K562 (cell line): ENCODE data around the gene TENT4B. TPM values are rescaled to one million over a fixed set of nuclear protein-coding genes. Genes with fewer than 3 reads are reported as not detected.

Experiments
- CREB1 ChIP-seq, 2 experiments: sonication (generic) in 1 of 2; formaldehyde crosslinking in 1 of 2; IDR thresholded peaks; 2 replicates each; pipeline versions ENCODE4 v1.6.1 to v1.8.0; 2012 to 2022; ENCODE audit warnings: inconsistent platforms in 1 of 2, mild to moderate bottlenecking in 1 of 2, missing genetic modification reagents in 1 of 2, moderate library complexity in 1 of 2
- CTCF ChIP-seq, 3 experiments: IDR thresholded peaks in 2 of 3; conservative IDR thresholded peaks in 1 of 3; 2 replicates each; pipeline ENCODE4 v1.5.1; 2011 to 2012; ENCODE audit warnings: low read length in 3 of 3, mild to moderate bottlenecking in 3 of 3, control low read depth in 2 of 3, improper control_type of control experiment in 1 of 3, inconsistent platforms in 1 of 3, low read depth in 1 of 3, mixed read lengths in 1 of 3, moderate library complexity in 1 of 3; ENCODE audit not compliant: insufficient read depth in 2 of 3
- E2F3 ChIP-seq: fragments of 250-450 bp; sonication (Bioruptor Pico); IDR thresholded peaks from 2 replicates; pipeline ENCODE4 v1.4.0; 2020; ENCODE audit warnings: mild to moderate bottlenecking
- FOSL1 ChIP-seq: fragments of 200-800 bp; sonication (Bioruptor generic); conservative IDR thresholded peaks from 2 replicates; pipeline ENCODE4 v1.6.1; 2016; ENCODE audit warnings: missing genetic modification characterization, missing compliant biosample characterization
- MEF2A ChIP-seq: IDR thresholded peaks from 2 replicates; pipeline ENCODE4 v1.6.1; 2011; ENCODE audit warnings: low read depth, mild to moderate bottlenecking, low read length, moderate library complexity; ENCODE audit not compliant: control insufficient read depth
- MYC ChIP-seq, 2 experiments: fragments of 250-450 bp in 1 of 2; sonication (Bioruptor Pico) in 1 of 2; IDR thresholded peaks; 2 replicates each; pipeline versions ENCODE4 v1.5.1 to v1.6.1; 2012 to 2021; ENCODE audit warnings: low read depth in 2 of 2, borderline replicate concordance in 1 of 2, improper control_type of control experiment in 1 of 2, low read length in 1 of 2, mild to moderate bottlenecking in 1 of 2, moderate library complexity in 1 of 2
- NFXL1 ChIP-seq: fragments of 450-650 bp; formaldehyde crosslinking; IDR thresholded peaks from 2 replicates; pipeline ENCODE4 v1.4.0; 2021; ENCODE audit warnings: mild to moderate bottlenecking
- PCBP1 ChIP-seq: fragments of 200-400 bp; formaldehyde crosslinking; IDR thresholded peaks from 2 replicates; pipeline ENCODE4 v1.6.1; 2018; ENCODE audit warnings: mild to moderate bottlenecking, low read depth, low read length; ENCODE audit not compliant: poor library complexity, severe bottlenecking
- POLR3A ChIP-seq: IDR thresholded peaks from 2 replicates; pipeline ENCODE4 v1.6.1; 2011; ENCODE audit warnings: borderline replicate concordance, mild to moderate bottlenecking, moderate library complexity; ENCODE audit not compliant: insufficient read length, insufficient read depth; ENCODE audit errors: extremely low read depth
- PRPF4 ChIP-seq: fragments of 200-400 bp; formaldehyde crosslinking; IDR thresholded peaks from one replicate; pipeline ENCODE4 v1.6.1; 2017; ENCODE audit warnings: low read length, low read depth, mild to moderate bottlenecking; ENCODE audit not compliant: insufficient read depth, poor library complexity, severe bottlenecking
- RBM25 ChIP-seq: fragments of 200-400 bp; formaldehyde crosslinking; IDR thresholded peaks from 2 replicates; pipeline ENCODE4 v1.6.1; 2018; ENCODE audit warnings: low read length, low read depth, moderate library complexity; ENCODE audit not compliant: severe bottlenecking
- RUNX1 ChIP-seq: sonication (generic); IDR thresholded peaks from 2 replicates; pipeline ENCODE4 v1.6.1; 2016; ENCODE audit warnings: antibody characterized with exemption, low read depth
- SRSF3 ChIP-seq: fragments of 200-400 bp; formaldehyde crosslinking; IDR thresholded peaks from 2 replicates; pipeline ENCODE4 v1.6.1; 2016; ENCODE audit warnings: mild to moderate bottlenecking, low read length, moderate library complexity; ENCODE audit not compliant: insufficient read depth
- ZNF143 ChIP-seq: sonication (generic); formaldehyde crosslinking; IDR thresholded peaks from 2 replicates; pipeline ENCODE4 v1.9.0; 2022; ENCODE audit warnings: mild to moderate bottlenecking, missing genetic modification reagents
- ZNF263 ChIP-seq: sonication (generic); formaldehyde crosslinking; IDR thresholded peaks from 2 replicates; pipeline ENCODE4 v1.8.0; 2022; ENCODE audit warnings: mild to moderate bottlenecking, missing genetic modification reagents, borderline replicate concordance
- ZNF561 ChIP-seq: fragments of 450-650 bp; formaldehyde crosslinking; conservative IDR thresholded peaks from 2 replicates; pipeline ENCODE4 v1.4.0; 2020; ENCODE audit warnings: mild to moderate bottlenecking, moderate library complexity
- ZNF584 ChIP-seq: fragments of 200-800 bp; sonication (Bioruptor generic); IDR thresholded peaks from 2 replicates; pipeline ENCODE4 v1.6.1; 2016; ENCODE audit warnings: low read depth, mild to moderate bottlenecking, missing genetic modification characterization, missing compliant biosample characterization
- polyA plus RNA-seq, 8 experiments: library from polyadenylated mRNA; depleted of rRNA in 4 of 8; stranded (reverse) in 5 of 8; unstranded in 3 of 8; fragments of >200 nt; fragmentation: Nextera tagmentation in 2 of 8; fragmentation: Illumina TruSeq in 1 of 8; extraction: Ambion mirVana in 2 of 8; extraction: Trizol in 1 of 8; gene quantifications; 2 replicates each; pipeline versions ENCODE4 v1.2.1 to v1.2.3, GENCODE V29; 2011 to 2014; ENCODE audit warnings: inconsistent platforms in 1 of 8, missing spikeins in 1 of 8
- total RNA-seq, 7 experiments: library from RNA; depleted of rRNA in 6 of 7; stranded (reverse); fragments of >200 nt in 6 of 7; fragmentation: Illumina TruSeq in 2 of 7; extraction: Trizol in 2 of 7; gene quantifications; 2 replicates each; pipeline versions ENCODE4 v1.2.1 to v1.2.3, GENCODE V29; 2011 to 2021; ENCODE audit warnings: low replicate concordance in 1 of 7
- TF ChIP-seq, protein P1 (sequence below): IDR thresholded peaks from 2 replicates; pipeline ENCODE4 v1.6.1; 2016; ENCODE audit warnings: missing genetic modification characterization, missing compliant biosample characterization
- TF ChIP-seq, protein P2 (sequence below), 3 experiments: fragments of 200-800 bp in 1 of 3; sonication (Bioruptor generic) in 1 of 3; sonication (generic) in 1 of 3; formaldehyde crosslinking in 1 of 3; IDR thresholded peaks; 2 replicates each; pipeline versions ENCODE4 v1.6.1 to v1.8.0; 2016 to 2022; ENCODE audit warnings: mild to moderate bottlenecking in 2 of 3, missing compliant biosample characterization in 2 of 3, missing genetic modification characterization in 2 of 3, missing genetic modification reagents in 1 of 3
- TF ChIP-seq, protein P3 (sequence below): fragments of 450-650 bp; formaldehyde crosslinking; IDR thresholded peaks from 2 replicates; pipeline ENCODE4 v1.4.0; 2022; ENCODE audit warnings: mild to moderate bottlenecking, moderate library complexity

Gene TENT4B
- total and polyA plus RNA-seq, 9 of the 15 experiments (the other 6 are each of a cell fraction or from before 2014, with no cell fraction given), result 5.2 to 8.4 (median 7.0) TPM

- no peak for TF ChIP-seq FOSL1
- TF ChIP-seq MEF2A, result no peak
- TF ChIP-seq, protein P1, sequence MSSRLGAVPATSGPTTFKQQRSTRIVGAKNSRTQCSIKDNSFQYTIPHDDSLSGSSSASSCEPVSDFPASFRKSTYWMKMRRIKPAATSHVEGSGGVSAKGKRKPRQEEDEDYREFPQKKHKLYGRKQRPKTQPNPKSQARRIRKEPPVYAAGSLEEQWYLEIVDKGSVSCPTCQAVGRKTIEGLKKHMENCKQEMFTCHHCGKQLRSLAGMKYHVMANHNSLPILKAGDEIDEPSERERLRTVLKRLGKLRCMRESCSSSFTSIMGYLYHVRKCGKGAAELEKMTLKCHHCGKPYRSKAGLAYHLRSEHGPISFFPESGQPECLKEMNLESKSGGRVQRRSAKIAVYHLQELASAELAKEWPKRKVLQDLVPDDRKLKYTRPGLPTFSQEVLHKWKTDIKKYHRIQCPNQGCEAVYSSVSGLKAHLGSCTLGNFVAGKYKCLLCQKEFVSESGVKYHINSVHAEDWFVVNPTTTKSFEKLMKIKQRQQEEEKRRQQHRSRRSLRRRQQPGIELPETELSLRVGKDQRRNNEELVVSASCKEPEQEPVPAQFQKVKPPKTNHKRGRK (tag), result no peak
- TF ChIP-seq, protein P2, sequence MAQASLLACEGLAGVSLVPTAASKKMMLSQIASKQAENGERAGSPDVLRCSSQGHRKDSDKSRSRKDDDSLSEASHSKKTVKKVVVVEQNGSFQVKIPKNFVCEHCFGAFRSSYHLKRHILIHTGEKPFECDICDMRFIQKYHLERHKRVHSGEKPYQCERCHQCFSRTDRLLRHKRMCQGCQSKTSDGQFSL (CRISPR knock-in tag; IDR thresholded peaks at IDR 0.05), result peak; percentile 86
- TF ChIP-seq, protein P2 (tag; IDR thresholded peaks at IDR 0.05), result peak in 1 of 2 experiments; percentile 87; a peak in 2 of 4 replicates
- TF ChIP-seq POLR3A, result no peak
- TF ChIP-seq SRSF3, result no peak
- no peak for TF ChIP-seq RUNX1
- no peak for TF ChIP-seq ZNF584 (CRISPR knock-in tag)
- peak; percentile 61 for TF ChIP-seq PCBP1
- TF ChIP-seq NFXL1 (CRISPR knock-in tag), result no peak
- TF ChIP-seq CTCF (IDR thresholded peaks at IDR 0.05 in 2 of 3, conservative IDR thresholded peaks at IDR 0.05 in 1 of 3; ENCODE audit: insufficient read depth in 2 of 3, low read depth in 1 of 3, low read length in 3 of 3), result no peak
- TF ChIP-seq PRPF4, result no peak
- peak; percentile 67 for TF ChIP-seq CREB1 (IDR thresholded peaks at IDR 0.05)
- TF ChIP-seq CREB1 (CRISPR knock-in tag; IDR thresholded peaks at IDR 0.05), result peak; percentile 63; the same call in 1 of the 2 replicates
- TF ChIP-seq, protein P3, sequence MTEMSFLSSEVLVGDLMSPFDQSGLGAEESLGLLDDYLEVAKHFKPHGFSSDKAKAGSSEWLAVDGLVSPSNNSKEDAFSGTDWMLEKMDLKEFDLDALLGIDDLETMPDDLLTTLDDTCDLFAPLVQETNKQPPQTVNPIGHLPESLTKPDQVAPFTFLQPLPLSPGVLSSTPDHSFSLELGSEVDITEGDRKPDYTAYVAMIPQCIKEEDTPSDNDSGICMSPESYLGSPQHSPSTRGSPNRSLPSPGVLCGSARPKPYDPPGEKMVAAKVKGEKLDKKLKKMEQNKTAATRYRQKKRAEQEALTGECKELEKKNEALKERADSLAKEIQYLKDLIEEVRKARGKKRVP (CRISPR knock-in tag), result no peak
- peak; percentile 67; the same call in 1 of the 2 replicates for TF ChIP-seq ZNF263 (CRISPR knock-in tag)
- TF ChIP-seq RBM25, result no peak
- TF ChIP-seq E2F3 (CRISPR knock-in tag), result 0 out of 2 replicates have a peak, but pooled peaks have one; percentile 49
- TF ChIP-seq ZNF143 (CRISPR knock-in tag), result no peak
- peak; percentile 84 for TF ChIP-seq MYC (IDR thresholded peaks at IDR 0.05; ENCODE audit: low read depth, low read length)
- TF ChIP-seq MYC (CRISPR knock-in tag; IDR thresholded peaks at IDR 0.05; ENCODE audit: borderline replicate concordance, low read depth), result no peak
- no peak for TF ChIP-seq ZNF561 (CRISPR knock-in tag)
These were observed at the start of gene TENT4B (continued) for GRCh38 chr16:50152807-50153595.
